SHP77 treated with DMSO at 0.1 percent for 48 hours (cell line): ENCODE data around the gene HS3ST5.
"Not testable (repeated sequence)": the region's sequence is repeated elsewhere in the genome, so short reads cannot be mapped to it uniquely, and the experiment has no call there.

Experiments used
- DNase-seq: peaks from one replicate; lab custom pipeline; 2025; lab: John Stamatoyannopoulos, UW

HS3ST5 gene

GRCh38 chr6:114049367-114049966, 293.4 kb downstream of the HS3ST5 start:
- DNase-seq: no peak

DNA sequence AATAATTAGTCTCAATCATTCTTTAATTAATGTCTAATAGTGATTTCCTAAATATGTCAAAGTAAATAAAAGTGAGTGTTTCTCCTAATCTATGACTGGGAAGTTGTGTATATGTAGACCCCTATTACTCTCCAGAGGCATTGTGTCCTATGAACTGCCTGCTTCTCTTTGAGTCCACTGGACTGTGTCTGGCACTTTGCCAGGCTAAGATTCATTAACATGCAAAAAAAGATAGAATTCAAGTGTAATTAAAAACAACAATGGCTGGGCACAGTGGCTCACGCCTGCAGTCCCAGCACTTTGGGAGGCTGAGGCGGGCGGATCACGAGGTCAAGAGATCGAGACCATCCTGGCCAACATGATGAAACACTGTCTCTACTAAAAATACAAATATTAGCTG, 298.3 kb downstream of the HS3ST5 start:
- DNase-seq: not testable (repeated sequence)

DNA sequence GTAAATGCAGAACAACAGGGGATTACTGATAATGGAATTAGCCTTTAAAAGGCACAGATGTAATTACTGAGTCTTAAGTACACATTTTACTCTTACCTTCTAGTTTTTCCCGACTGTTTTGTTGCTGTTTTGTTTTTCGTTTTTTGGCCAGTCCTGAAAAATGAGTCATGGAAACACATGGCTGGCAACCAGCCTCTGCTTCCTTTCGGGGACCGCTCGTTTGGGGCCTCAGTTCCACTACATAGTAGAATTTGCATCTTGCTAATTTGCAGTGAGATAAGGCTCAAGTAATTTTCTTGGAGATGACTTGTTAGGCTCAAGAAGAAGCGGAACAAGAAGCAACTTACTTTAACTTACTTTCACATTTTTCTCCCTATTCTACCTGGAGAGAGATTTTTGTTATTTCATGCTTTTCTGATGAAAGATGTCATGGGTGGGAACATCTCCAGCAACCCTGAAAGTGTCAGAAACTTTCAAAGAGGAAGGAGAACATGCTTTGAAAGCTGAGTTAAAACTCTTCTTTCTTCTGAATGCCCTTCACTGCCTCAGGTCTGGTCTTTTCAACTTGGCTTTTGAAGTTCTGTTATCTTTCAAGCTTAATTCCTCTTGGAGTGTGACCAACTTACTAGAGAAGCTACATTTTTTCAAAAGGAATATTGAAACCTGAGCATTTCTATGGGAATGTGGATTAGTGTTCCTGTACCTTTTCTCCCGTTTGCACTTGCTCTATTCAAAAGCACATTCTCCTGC, 300.4 kb downstream of the HS3ST5 start:
- no peak for DNase-seq

- no peak for DNase-seq
These were observed 302.0 kb downstream of the HS3ST5 start for GRCh38 chr6:114040871-114041270.

GRCh38 chr6:114039841-114040240, 303.0 kb downstream of the HS3ST5 start:
- DNase-seq: no peak

GRCh38 chr6:114033606-114034005, 309.2 kb downstream of the HS3ST5 start:
- DNase-seq: no peak

GRCh38 chr6:114032721-114033120, 310.1 kb downstream of the HS3ST5 start:
- no peak for DNase-seq

GRCh38 chr6:114030767-114031166, 312.1 kb downstream of the HS3ST5 start:
- DNase-seq: no peak

DNA sequence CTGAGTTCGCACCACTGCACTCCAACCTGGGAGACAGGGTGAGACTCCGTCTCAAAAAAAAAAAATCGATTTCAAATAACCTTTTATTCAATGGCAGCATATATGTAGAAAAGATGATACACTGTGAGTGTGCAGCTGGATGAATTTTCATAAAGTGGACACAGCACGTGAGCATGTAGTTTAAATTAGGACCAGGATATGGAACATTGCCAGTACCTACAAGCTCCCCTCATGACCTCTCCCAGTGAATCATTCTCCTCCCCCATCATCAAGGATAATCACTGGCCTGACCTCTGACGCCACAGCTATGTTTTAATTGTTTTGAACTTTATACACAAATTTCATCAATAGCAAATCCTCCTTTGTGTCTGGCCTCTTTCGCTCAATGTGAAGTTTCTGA, 318.1 kb downstream of the HS3ST5 start:
- no peak for DNase-seq

GRCh38 chr6:114020196-114020595, 322.6 kb downstream of the HS3ST5 start:
- DNase-seq: no peak

GRCh38 chr6:114017146-114017545, 325.7 kb downstream of the HS3ST5 start:
- DNase-seq: not testable (repeated sequence)

- not testable (repeated sequence) for DNase-seq
These were observed 328.7 kb downstream of the HS3ST5 start for GRCh38 chr6:114014106-114014505.

GRCh38 chr6:114011486-114011885, 331.3 kb downstream of the HS3ST5 start:
- not testable (repeated sequence) for DNase-seq

- DNase-seq: no peak
These were observed 332.3 kb downstream of the HS3ST5 start for GRCh38 chr6:114010540-114010939.

GRCh38 chr6:114009192-114009591, 333.6 kb downstream of the HS3ST5 start:
- DNase-seq: no peak

DNA sequence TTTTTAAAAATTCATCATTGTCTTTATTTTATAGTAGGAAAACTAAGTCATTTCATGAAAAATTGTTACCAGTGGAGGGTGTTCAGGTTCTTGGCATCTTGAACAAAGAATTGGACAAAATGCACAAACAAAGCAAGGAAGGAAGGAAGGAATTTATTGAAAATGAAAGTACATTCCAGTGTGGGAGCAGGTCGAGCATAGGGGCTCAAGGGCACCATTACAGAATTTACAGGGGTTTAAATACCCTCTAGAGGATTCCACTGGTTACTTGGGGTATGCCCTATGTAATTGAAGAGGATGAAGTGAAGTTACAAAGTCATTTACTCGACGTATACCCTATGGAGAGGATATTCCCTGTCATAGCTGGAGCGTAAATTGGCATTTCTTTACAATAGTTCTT, 334.5 kb downstream of the HS3ST5 start:
- no peak for DNase-seq

- no peak for DNase-seq
These were observed 335.3 kb downstream of the HS3ST5 start for GRCh38 chr6:114007516-114007915.
